Parathyroid adenoma (tissue), 2 donors: ENCODE results near the gene AGXT.

ENCODE experiments used
- H2AFZ ChIP-seq: fragments of 300-600 bp; sonication (generic); one replicate; pipeline ENCODE4 v1.7.0; 2017; ENCODE audit warnings: antibody characterized with exemption, mild to moderate bottlenecking
- H3K27ac ChIP-seq: fragments of 300-600 bp; sonication (generic); one replicate; pipeline ENCODE4 v1.7.0; 2017
- H3K27me3 ChIP-seq: fragments of 300-600 bp; sonication (generic); one replicate; pipeline ENCODE4 v1.7.0; 2017; ENCODE audit warnings: low read length; ENCODE audit not compliant: control insufficient read depth, insufficient read depth
- H3K36me3 ChIP-seq: fragments of 300-600 bp; sonication (generic); one replicate; pipeline ENCODE4 v1.7.0; 2017; ENCODE audit warnings: low read length; ENCODE audit not compliant: control insufficient read depth, insufficient read depth
- H3K4me1 ChIP-seq: fragments of 300-600 bp; sonication (generic); one replicate; pipeline ENCODE4 v1.7.0; 2017; ENCODE audit warnings: control low read depth
- H3K4me2 ChIP-seq: fragments of 300-600 bp; sonication (generic); one replicate; pipeline ENCODE4 v1.7.0; 2017; ENCODE audit warnings: low read length
- H3K4me3 ChIP-seq: fragments of 300-600 bp; sonication (generic); one replicate; pipeline ENCODE4 v1.7.0; 2017; ENCODE audit warnings: low read depth, low read length
- H3K79me2 ChIP-seq: fragments of 300-600 bp; sonication (generic); one replicate; pipeline ENCODE4 v1.7.0; 2017; ENCODE audit warnings: control low read depth
- H3K9ac ChIP-seq: fragments of 300-600 bp; sonication (generic); one replicate; pipeline ENCODE4 v1.7.0; 2017; ENCODE audit warnings: mild to moderate bottlenecking
- H3K9me3 ChIP-seq: fragments of 300-600 bp; sonication (generic); one replicate; pipeline ENCODE4 v1.7.0; 2017; ENCODE audit warnings: low read length; ENCODE audit not compliant: control insufficient read depth
- CTCF ChIP-seq: fragments of 300-600 bp; sonication (generic); IDR thresholded peaks from one replicate; pipeline ENCODE4 v1.7.0; 2017; ENCODE audit warnings: antibody characterized with exemption, mild to moderate bottlenecking
- donor health status: primary hyperparathyroidism.

Gene AGXT

GRCh38 chr2:240858321-240858720 is 10.3 kb upstream of the AGXT start:
- no peak overlapping the region for H3K4me2 ChIP-seq
- no peaks in the 10 kb centered on the region for H3K79me2 ChIP-seq
- H3K36me3 ChIP-seq: no peaks in the 10 kb centered on the region
- H3K27ac ChIP-seq: no peak overlapping the region
- no peak overlapping the region for H3K4me3 ChIP-seq
- H3K9me3 ChIP-seq: no peaks in the 10 kb centered on the region
- H3K4me1 ChIP-seq: no peaks in the 10 kb centered on the region
- H3K27me3 ChIP-seq: no peaks in the 10 kb centered on the region
- no peak for TF ChIP-seq CTCF
- H3K9ac ChIP-seq: no peak overlapping the region
- no peak overlapping the region for H2AFZ ChIP-seq

- H3K27me3 ChIP-seq: no peaks in the 10 kb centered on the region
- no peak overlapping the region for H3K4me3 ChIP-seq
- H3K9me3 ChIP-seq: no peaks in the 10 kb centered on the region
- no peak for TF ChIP-seq CTCF
- H2AFZ ChIP-seq: no peak overlapping the region
- no peaks in the 10 kb centered on the region for H3K79me2 ChIP-seq
- no peaks in the 10 kb centered on the region for H3K36me3 ChIP-seq
- H3K27ac ChIP-seq: no peak overlapping the region
- no peak overlapping the region for H3K9ac ChIP-seq
- H3K4me2 ChIP-seq: no peak overlapping the region
- H3K4me1 ChIP-seq: no peaks in the 10 kb centered on the region
Observed at GRCh38 chr2:240858871-240859270, 9.8 kb upstream of the AGXT start.

GRCh38 chr2:240861547-240861946 is 7.1 kb upstream of the AGXT start:
- Histone ChIP-seq H3K4me2 (no peak overlapping the region), H3K4me3 (no peak overlapping the region), H3K36me3 (no peaks in the 10 kb centered on the region), H3K9me3 (no peaks in the 10 kb centered on the region), H3K27ac (no peak overlapping the region), H3K4me1 (no peaks in the 10 kb centered on the region), H3K27me3 (no peaks in the 10 kb centered on the region), H3K79me2 (no peaks in the 10 kb centered on the region), H3K9ac (no peak overlapping the region), H2AFZ (no peak overlapping the region)
- TF ChIP-seq CTCF: no peak

DNA sequence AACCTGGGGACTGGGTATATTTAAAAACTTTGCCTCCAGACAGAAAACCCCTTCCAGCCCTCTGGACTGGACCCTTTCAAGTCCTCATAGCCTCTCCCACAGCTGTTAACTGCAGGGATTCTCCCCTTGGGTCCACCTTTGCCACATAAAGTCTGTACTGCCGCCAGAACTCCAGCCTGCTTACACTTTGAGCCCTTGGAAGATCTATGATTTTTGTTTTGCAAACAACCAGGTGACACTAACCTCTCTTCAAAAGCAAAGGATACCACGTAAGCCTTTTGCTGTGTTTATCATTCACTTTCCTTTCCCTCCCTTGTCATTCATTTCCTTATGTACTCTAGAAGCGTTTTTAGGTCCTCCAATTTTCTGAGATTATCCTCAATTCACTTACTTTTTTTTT is 4.1 kb upstream of the AGXT start:
- Histone ChIP-seq H3K4me1 (no peaks in the 10 kb centered on the region), H3K79me2 (no peaks in the 10 kb centered on the region), H3K4me3 (no peak overlapping the region), H3K9me3 (no peaks in the 10 kb centered on the region), H3K27ac (no peak overlapping the region), H3K36me3 (no peaks in the 10 kb centered on the region), H2AFZ (no peak overlapping the region), H3K9ac (no peak overlapping the region), H3K27me3 (no peaks in the 10 kb centered on the region), H3K4me2 (no peak overlapping the region)
- no peak for TF ChIP-seq CTCF

DNA sequence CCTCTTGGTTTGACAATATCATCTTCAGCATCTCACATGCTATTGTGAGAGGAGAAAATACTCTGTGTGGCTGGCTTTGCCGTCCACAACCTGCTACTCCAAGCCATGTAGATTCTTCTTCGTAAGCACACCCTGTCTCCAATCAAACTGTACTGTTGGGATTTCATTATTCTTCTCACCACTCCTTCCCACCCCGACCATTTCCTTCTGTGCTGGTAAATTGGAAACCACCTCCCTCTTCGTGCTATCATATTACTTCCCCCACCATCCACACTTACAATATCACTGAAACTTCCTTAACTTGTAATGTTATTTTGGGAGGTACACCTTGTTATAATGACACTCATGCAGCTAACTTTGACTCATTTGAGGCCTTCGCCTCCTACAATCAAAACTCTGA is 3.2 kb upstream of the AGXT start:
- no peak overlapping the region for H2AFZ ChIP-seq
- no peaks in the 10 kb centered on the region for H3K4me1 ChIP-seq
- H3K4me2 ChIP-seq: no peak overlapping the region
- H3K79me2 ChIP-seq: no peaks in the 10 kb centered on the region
- no peak for TF ChIP-seq CTCF
- no peak overlapping the region for H3K27ac ChIP-seq
- H3K27me3 ChIP-seq: no peaks in the 10 kb centered on the region
- H3K36me3 ChIP-seq: no peaks in the 10 kb centered on the region
- H3K9me3 ChIP-seq: no peaks in the 10 kb centered on the region
- no peak overlapping the region for H3K4me3 ChIP-seq
- no peak overlapping the region for H3K9ac ChIP-seq
